ENCODE results near the gene FOXS1.
"Not testable (repeated sequence)": the region's sequence is repeated elsewhere in the genome, so short reads cannot be mapped to it uniquely, and the experiment has no call there.

FOXS1 gene

GRCh38 chr20:31822421-31823330 is 22.7 kb downstream of the FOXS1 start:
- DNase-seq (ENCODE audit: low spot score), result peak; percentile 60

GRCh38 chr20:31821427-31821826 is 24.0 kb downstream of the FOXS1 start:
- DNase-seq (ENCODE audit: low spot score), result no peak

- DNase-seq (ENCODE audit: low spot score), result no peak
Measured at GRCh38 chr20:31820228-31820627, 25.2 kb downstream of the FOXS1 start.

DNA sequence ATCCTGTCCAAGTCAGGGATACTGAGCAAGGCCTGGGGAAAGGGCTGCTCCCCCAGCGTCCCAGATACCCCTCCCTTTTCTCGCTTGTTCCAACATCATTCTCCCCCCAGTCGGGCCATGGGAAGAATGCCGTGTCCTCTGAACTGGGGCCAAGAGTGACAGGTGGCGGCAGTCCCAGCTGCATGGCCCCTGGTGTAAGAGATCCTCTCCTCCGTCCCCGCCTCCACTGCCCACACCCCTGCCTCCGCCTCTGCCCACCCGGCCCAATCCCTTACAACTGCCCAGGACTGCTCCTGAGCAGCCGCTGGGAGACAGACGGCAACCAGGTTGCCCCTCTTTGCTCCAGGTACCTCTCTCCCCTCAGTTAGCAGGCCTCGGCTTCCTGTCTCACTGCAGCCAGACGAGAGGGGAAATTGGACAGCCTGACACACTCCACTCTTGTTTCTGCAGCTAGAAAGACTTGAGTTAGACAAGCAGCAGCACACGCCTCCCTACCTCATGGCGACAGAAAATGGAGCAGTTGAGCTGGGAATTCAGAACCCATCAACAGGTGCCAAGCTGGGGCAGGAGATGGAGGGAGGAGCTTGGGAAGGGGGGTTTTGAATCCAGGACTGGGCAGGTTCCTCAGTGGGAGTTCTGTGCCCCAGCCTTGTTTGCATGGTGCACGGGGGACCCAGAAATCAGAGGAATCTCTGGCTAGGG is 26.2 kb downstream of the FOXS1 start, which contains the start of gene MYLK2:
TSS of gene MYLK2 (plus strand) at position 274 of the 702 bp plus-strand sequence. CDS start at position 499, 225 bp downstream.
- DNase-seq (ENCODE audit: low spot score), result no peak

DNA sequence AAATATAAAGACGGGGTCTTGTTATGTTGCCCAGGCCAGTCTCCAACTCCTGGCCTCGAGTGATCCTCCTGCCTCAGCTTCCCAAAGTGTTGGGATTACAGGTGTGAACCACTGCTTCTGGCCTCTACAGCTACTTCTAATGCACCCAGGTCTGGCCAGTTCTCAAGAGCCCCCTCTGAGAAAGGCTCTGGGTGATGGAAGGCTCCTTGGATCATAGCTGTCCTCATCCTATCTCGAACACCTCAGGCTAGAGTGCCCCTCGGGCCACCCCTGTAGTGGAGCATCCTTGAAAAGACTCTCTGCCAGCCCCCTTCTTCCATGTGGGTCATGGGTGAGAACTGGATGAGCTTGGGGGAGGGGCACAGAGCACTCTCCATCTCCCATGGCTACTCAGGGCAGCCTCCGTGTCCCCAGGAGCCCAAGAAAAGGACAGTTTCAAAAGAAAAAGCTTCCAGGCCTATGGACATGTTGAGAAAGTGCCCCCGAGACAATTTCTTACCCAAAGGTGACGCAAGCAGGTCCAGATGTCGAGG is 27.0 kb downstream of the FOXS1 start:
- DNase-seq (ENCODE audit: low spot score), result no peak

GRCh38 chr20:31817461-31817860 is 27.9 kb downstream of the FOXS1 start:
- DNase-seq (ENCODE audit: low spot score), result no peak

DNA sequence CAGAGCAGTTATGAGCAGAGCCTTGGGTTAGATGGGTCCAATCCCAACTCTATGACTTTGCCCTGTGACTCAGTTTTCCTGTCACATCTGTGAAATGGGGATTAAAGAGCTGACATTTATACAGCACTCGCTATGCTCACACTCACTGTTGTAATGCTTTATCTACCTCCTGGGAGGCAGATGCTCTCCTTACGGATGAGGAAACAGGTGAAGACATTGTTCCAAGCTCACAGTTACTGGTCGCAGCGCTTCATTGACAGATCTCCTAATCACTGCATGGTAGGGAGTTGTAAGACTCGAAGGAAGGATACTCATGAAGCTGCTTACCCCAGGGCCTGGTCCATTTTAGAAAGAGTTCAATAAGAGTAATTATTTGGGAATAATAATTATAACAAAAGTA is 29.2 kb downstream of the FOXS1 start:
- DNase-seq (ENCODE audit: low spot score), result no peak

DNA sequence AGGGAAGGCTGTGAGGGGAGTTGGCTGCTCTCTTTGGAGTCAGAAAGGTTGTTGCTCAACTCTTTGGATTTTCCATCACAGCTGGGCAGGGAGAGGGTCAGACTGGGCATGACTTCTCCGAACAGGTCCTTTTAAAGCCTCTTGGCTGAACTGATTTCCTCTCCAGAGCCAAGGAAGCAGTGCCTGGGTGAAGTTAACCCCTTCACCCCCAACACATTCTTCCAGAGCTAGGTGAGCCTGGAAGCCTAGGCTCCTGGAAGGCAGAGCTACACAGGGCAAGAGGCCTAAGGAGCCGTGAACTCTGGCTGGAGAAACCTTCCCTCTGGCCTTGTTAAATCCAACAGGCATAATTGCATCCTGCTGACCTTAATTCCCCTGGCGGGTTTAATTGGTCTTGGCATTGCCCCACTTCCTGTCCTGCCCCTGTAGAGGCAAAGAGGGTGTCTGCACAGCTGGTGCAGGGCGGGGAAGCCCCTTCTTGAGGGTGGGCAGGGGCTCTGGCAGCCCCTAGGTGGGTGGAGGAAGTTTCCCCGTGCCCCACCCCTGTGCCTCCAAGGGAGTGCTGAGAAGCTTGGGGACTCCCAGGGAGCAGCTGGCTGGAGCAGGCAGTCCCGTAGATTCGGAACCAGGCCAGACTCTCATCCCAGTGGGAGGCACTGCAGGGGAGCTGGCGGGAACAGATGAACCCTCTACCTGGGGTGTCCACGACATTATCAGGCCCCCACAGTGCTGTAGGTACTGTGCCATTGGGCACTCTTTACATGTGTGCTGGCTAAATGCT is 29.8 kb downstream of the FOXS1 start:
- DNase-seq (ENCODE audit: low spot score), result no peak

DNA sequence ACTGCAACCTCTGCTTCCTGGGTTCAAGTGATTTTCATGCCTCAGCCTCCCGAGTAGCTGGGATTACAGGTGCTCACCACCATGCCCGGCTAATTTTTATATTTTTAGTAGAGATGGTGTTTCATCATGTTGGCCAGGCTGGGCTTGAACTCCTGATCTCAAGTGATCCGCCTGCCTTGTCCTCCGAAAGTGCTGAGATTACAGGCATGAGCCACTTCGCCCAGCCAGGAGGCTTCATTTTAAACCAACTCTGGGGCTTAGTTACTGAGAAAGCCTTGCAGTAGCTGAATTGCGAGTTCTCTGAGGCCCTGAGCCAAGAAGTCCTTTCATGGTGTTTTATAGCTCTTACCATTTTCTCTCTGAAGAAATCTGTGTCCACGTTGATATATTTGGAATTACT is 31.3 kb downstream of the FOXS1 start:
- not testable (repeated sequence) for DNase-seq (ENCODE audit: low spot score)

DNA sequence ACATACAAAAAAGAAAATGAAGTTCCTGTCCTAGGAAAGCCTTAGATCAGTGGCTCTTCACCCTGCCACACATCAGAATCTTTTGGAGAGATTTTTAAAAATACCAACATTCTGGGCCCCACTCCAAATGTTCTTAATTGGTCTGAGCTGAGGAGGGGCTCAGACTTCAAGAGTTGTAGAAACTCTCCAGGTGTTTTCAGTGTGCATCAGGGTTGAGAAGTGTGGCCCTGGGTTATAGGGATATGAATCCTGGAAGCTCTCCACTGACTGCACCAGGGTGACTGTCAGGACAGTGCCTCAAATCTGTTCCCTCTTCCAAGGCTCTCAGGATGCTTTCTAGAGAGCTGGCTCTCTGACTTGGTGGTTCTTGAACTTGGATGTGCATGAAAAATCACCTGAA is 31.8 kb downstream of the FOXS1 start:
- DNase-seq (ENCODE audit: low spot score), result no peak

- DNase-seq (ENCODE audit: low spot score), result no peak
Measured at GRCh38 chr20:31811796-31812728, 33.3 kb downstream of the FOXS1 start.

- DNase-seq (ENCODE audit: low spot score), result no peak
Measured at GRCh38 chr20:31811198-31811597, 34.2 kb downstream of the FOXS1 start.

- no peak for DNase-seq (ENCODE audit: low spot score)
Measured at GRCh38 chr20:31809661-31810060, 35.7 kb downstream of the FOXS1 start.

DNA sequence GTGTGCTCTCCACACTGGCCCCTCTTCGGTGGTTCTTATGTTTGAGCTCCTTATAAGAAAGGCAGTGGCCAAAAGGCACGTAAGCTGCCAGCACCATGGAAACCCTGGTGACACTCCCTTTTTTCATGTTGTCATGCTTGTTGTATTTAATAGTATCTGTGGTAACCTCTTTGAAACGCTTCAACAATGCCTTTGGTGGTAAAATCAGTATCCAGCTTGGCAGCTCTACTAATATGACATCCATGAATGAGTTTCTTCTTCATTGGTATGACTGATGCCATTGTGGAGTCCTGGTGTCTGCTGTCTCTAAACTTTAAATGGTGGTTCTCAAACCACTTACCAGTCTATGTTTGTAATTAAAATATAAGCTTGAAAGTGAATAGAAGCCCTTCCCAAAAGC is 36.9 kb downstream of the FOXS1 start:
- DNase-seq (ENCODE audit: low spot score), result no peak

GRCh38 chr20:31806564-31807355 is 38.6 kb downstream of the FOXS1 start:
- no peak for DNase-seq (ENCODE audit: low spot score)

- no peak for DNase-seq (ENCODE audit: low spot score)
Measured at GRCh38 chr20:31803552-31804291, 41.7 kb downstream of the FOXS1 start.

- DNase-seq (ENCODE audit: low spot score), result no peak
Measured at GRCh38 chr20:31801508-31801907, 43.9 kb downstream of the FOXS1 start.

- DNase-seq (ENCODE audit: low spot score), result no peak
Measured at GRCh38 chr20:31797364-31797763, 48.0 kb downstream of the FOXS1 start.
